Suprapubic skin (tissue), 3 donors: ENCODE results near the gene REV3L.
"Not testable (repeated sequence)": the region's sequence is repeated elsewhere in the genome, so short reads cannot be mapped to it uniquely, and the experiment has no call there.

Experiments used
- CTCF ChIP-seq, 2 donors: fragments of 200-600 bp in 1 of 2; fragments of 450-650 bp in 1 of 2; sonication (generic) in 1 of 2; IDR thresholded peaks; one replicate each; pipeline ENCODE4 v1.5.1; 2016 to 2019; ENCODE audit warnings: antibody characterized with exemption in 2 of 2, mild to moderate bottlenecking in 1 of 2, moderate library complexity in 1 of 2
- POLR2A ChIP-seq, 2 donors: fragments of 450-650 bp; IDR thresholded peaks; one replicate each; pipeline ENCODE4 v1.6.1; 2017; ENCODE audit warnings: antibody characterized with exemption in 2 of 2, mild to moderate bottlenecking in 2 of 2, moderate library complexity in 2 of 2

GRCh38 chr6:111514531-111514930, 31.5 kb upstream of the REV3L start:
- not testable (repeated sequence) for TF ChIP-seq CTCF, POLR2A (IDR thresholded peaks at IDR 0.05)
